Mesenteric fat pad (tissue), 1 donor: ENCODE data around the gene SEC22A. TPM values are rescaled to one million over a fixed set of nuclear protein-coding genes. Genes with fewer than 3 reads are reported as not detected.

Experiments
- DNase-seq: peaks from one replicate; pipeline ENCODE4 v3.0.0-alpha.2; 2020; ENCODE audit warnings: low spot score
- long read RNA-seq: library from polyadenylated mRNA; unstranded; transcript quantifications from one replicate; pipeline ENCODE4 v2.0.0, GENCODE V29; 2020
- total RNA-seq: library from RNA; stranded (reverse); fragmentation: NEBNext Ultra II Directional; extraction: Animal tissue kit (Norgen Biotek cat#: 25700); gene quantifications from one replicate; pipeline ENCODE4 v1.2.1, GENCODE V29; 2021
- donor health status: DM: yes; HTN: yes; CAD: no.

The SEC22A gene
- 11.4 TPM for total RNA-seq
- long read RNA-seq, full-length matches to known transcripts: 41 of 53 reads
- long read RNA-seq, partial matches to known transcripts: 4 of 53 reads
- long read RNA-seq, other reads (novel, unspliced or antisense): 8 of 53 reads

- peak; percentile 97 for DNase-seq
Measured at GRCh38 chr3:123201557-123202427, at the start of gene SEC22A. TSS of gene SEC22A (plus strand) at chr3:123201943. CDS start at chr3:123209218, 7,275 bp downstream.

- no peak for DNase-seq
Measured at GRCh38 chr3:123152687-123153086, 49.1 kb upstream of the SEC22A start.

GRCh38 chr3:123153125-123154019 lies 48.4 kb upstream of the SEC22A start:
- DNase-seq: no peak

- DNase-seq: no peak
Measured at GRCh38 chr3:123154020-123154985, 47.4 kb upstream of the SEC22A start.

GRCh38 chr3:123155471-123156011 lies 46.2 kb upstream of the SEC22A start:
- no peak for DNase-seq

GRCh38 chr3:123156276-123156995 lies 45.3 kb upstream of the SEC22A start:
- DNase-seq: no peak

- DNase-seq: no peak
Measured at GRCh38 chr3:123157209-123157597, 44.5 kb upstream of the SEC22A start.

- no peak for DNase-seq
Measured at GRCh38 chr3:123157598-123158287, 44.0 kb upstream of the SEC22A start.

GRCh38 chr3:123158330-123158729 lies 43.4 kb upstream of the SEC22A start:
- DNase-seq: no peak

- DNase-seq: no peak
Measured at GRCh38 chr3:123158899-123159390, 42.8 kb upstream of the SEC22A start.

GRCh38 chr3:123159926-123160635 lies 41.7 kb upstream of the SEC22A start:
- no peak for DNase-seq

- no peak for DNase-seq
Measured at GRCh38 chr3:123161167-123161566, 40.6 kb upstream of the SEC22A start.

GRCh38 chr3:123163141-123163540 lies 38.6 kb upstream of the SEC22A start:
- no peak for DNase-seq

- DNase-seq: no peak
Measured at GRCh38 chr3:123165163-123165562, 36.6 kb upstream of the SEC22A start.

GRCh38 chr3:123167686-123168085 lies 34.1 kb upstream of the SEC22A start:
- DNase-seq: no peak

- no peak for DNase-seq
Measured at GRCh38 chr3:123168122-123168521, 33.6 kb upstream of the SEC22A start.

GRCh38 chr3:123168605-123169004 lies 33.1 kb upstream of the SEC22A start:
- DNase-seq: no peak

- DNase-seq: no peak
Measured at GRCh38 chr3:123169492-123169929, 32.2 kb upstream of the SEC22A start.
